Duodenal mucosa (tissue), 2 donors: ENCODE measurements around the gene OR1F1.

Experiments used
- H3K27ac ChIP-seq: one replicate; pipeline ENCODE4 v1.7.0; 2013; ENCODE audit warnings: low read depth, low read length
- H3K27me3 ChIP-seq, 2 donors: one replicate each; pipeline ENCODE4 v1.7.0; 2013; ENCODE audit warnings: low read length in 2 of 2, control low read depth in 1 of 2; ENCODE audit not compliant: insufficient read depth in 2 of 2, control insufficient read depth in 1 of 2
- H3K36me3 ChIP-seq, 2 donors: one replicate each; pipeline ENCODE4 v1.7.0; 2013; ENCODE audit warnings: low read length in 2 of 2, control low read depth in 1 of 2; ENCODE audit not compliant: insufficient read depth in 2 of 2, control insufficient read depth in 1 of 2
- H3K4me1 ChIP-seq, 2 donors: one replicate each; pipeline ENCODE4 v1.7.0; 2013; ENCODE audit warnings: low read length in 2 of 2, control low read depth in 1 of 2; ENCODE audit not compliant: insufficient read depth in 2 of 2, control insufficient read depth in 1 of 2
- H3K4me3 ChIP-seq, 2 donors: one replicate each; pipeline ENCODE4 v1.7.0; 2013; ENCODE audit warnings: low read length in 2 of 2, low read depth in 1 of 2
- H3K9ac ChIP-seq, 2 donors: one replicate each; pipeline ENCODE4 v1.7.0; 2013; ENCODE audit warnings: low read length in 2 of 2, low read depth in 1 of 2
- H3K9me3 ChIP-seq, 2 donors: one replicate each; pipeline ENCODE4 v1.7.0; 2013; ENCODE audit warnings: low read length in 2 of 2, control low read depth in 1 of 2; ENCODE audit not compliant: control insufficient read depth in 1 of 2

OR1F1 gene

DNA sequence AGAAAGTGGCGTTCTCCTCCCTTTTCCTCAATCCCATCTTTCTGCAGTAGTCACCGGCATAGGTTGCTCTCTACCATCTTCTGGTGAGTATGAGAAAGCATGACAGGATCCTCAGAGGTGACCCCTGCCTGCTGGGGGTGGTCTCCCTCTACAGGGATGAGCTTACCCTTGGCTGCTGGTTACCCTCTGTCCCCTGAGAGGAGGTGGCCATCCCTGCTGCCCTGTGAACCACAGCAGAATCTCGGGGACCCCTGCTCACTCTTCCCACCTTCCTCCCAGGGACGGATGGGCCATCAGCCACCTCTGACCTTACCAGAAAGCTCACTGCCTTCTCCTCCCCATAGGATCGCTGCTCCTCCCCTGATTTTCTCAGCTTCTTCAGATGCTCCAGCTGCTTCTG is 60.6 kb downstream of the OR1F1 start:
- Histone ChIP-seq H3K27ac (no peak overlapping the region), H3K4me1 (no peaks in the 10 kb centered on the region), H3K36me3 (no peaks in the 10 kb centered on the region), H3K27me3 (no peaks in the 10 kb centered on the region), H3K9me3 (no peaks in the 10 kb centered on the region), H3K9ac (no peak overlapping the region), H3K4me3 (no peak overlapping the region)

DNA sequence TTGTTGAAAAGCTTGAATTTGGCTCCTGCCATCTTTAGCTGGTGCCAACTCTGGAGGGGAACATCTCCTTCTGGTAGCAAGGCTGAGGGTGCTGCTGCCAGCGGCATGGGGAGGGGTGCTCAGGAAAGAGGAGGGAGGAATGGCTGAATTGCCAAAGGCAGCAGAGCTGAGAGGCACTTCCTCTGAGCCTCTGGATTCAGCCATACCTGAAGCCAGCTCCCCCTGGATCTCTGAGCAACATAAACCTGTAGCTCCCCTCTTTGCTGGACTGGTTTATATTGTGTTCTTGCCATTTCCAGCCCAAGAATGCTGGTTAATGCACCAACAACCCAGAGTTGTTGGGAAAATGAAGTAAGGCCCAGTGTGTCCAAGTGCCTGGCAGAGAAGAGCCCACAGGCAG is 61.0 kb downstream of the OR1F1 start:
- H3K9ac ChIP-seq = no peak overlapping the region
- no peaks in the 10 kb centered on the region for H3K9me3 ChIP-seq
- no peak overlapping the region for H3K4me3 ChIP-seq
- no peaks in the 10 kb centered on the region for H3K36me3 ChIP-seq
- H3K4me1 ChIP-seq = no peaks in the 10 kb centered on the region
- no peak overlapping the region for H3K27ac ChIP-seq
- H3K27me3 ChIP-seq = no peaks in the 10 kb centered on the region

DNA sequence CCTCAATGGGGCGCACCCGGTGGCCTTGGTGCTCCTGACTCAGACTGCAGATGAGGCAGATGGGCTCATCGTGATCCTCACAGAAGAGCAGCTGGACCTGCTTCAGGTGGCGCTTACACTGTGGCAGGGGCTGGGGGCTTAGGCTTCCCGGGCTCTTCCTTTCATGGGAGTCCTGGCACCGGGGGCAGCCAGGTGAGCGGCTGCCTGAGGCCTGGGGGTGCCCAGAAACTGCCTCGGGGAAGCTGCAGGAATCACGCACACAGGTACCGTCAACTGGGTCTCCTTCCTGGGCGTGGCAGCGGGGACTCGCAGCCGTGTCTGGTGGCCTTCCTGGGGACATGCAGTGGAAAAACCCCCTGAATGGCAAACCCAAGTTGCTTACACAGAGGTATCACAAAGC is 61.4 kb downstream of the OR1F1 start:
- H3K27me3 ChIP-seq = no peaks in the 10 kb centered on the region
- no peaks in the 10 kb centered on the region for H3K4me1 ChIP-seq
- no peak overlapping the region for H3K9ac ChIP-seq
- no peaks in the 10 kb centered on the region for H3K9me3 ChIP-seq
- H3K4me3 ChIP-seq = no peak overlapping the region
- no peaks in the 10 kb centered on the region for H3K36me3 ChIP-seq
- no peak overlapping the region for H3K27ac ChIP-seq

DNA sequence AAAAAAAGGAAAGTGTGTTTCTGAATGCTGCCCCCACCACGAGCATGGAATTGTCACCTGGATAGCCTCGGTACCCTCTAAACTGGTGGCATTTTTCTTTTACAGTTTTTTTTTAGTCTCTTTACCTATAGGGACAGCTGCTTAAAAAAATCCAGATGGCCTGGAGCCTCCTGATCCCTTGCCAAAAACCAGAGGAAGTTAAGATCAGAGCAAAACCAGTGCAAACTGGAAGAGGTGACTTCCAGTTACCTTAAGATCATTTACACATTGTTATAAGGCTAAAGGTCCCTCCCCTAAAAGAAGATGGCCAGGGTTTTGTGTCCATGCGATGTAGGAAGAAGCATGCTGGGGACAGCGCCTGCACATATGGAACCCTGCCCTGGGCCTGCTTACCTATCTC is 65.0 kb downstream of the OR1F1 start:
- no peak overlapping the region for H3K9ac ChIP-seq
- no peaks in the 10 kb centered on the region for H3K27me3 ChIP-seq
- no peaks in the 10 kb centered on the region for H3K36me3 ChIP-seq

DNA sequence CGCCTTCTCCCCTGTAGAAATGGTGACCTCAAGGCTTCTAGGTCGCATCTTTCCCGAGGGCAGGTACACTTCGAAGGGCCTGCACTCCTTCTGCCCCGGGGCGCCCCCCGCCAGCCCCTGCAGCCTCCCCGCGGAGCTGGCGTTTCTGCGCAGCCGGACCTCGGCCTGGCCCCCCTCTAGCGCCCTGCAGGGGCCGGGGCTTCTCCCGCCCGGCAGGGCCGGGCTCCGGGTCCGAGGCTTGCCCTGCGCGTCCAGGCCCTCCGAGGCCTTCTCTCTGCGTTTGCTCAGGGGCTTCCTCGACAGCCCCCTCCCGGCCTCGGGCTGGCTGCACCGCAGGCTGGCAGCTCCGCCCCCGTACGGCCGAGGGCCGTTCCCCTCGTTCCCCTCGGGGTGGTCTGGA is 66.3 kb downstream of the OR1F1 start:
- Histone ChIP-seq H3K9me3 (no peaks in the 10 kb centered on the region), H3K4me1 (peaks cover 0 to 5% of the 10 kb centered on the region in 2 donors), H3K27me3 (no peaks in the 10 kb centered on the region), H3K27ac (no peak overlapping the region), H3K9ac (no peak overlapping the region), H3K4me3 (no peak overlapping the region), H3K36me3 (no peaks in the 10 kb centered on the region)

More for the DNA sequence above, 65.0 kb downstream of the OR1F1 start:
- no peak overlapping the region for H3K4me3 ChIP-seq
- no peak overlapping the region for H3K27ac ChIP-seq
- H3K9me3 ChIP-seq = no peaks in the 10 kb centered on the region
- no peaks in the 10 kb centered on the region for H3K4me1 ChIP-seq
